WTC11 (cell line): ENCODE data around the gene GDAP1L1. TPM values are rescaled to one million over a fixed set of nuclear protein-coding genes. Genes with fewer than 3 reads are reported as not detected.

Source experiments
- ATAC-seq: fragments of 200-7000 bp; cut with Tn5 transposase; 2 replicates; pipeline ENCODE4 v1.10.0; 2021; ENCODE audit warnings: mild to moderate bottlenecking, moderate library complexity
- CTCF ChIA-PET: fragments of 300-600 bp; sonication (Branson Sonifier 250); formaldehyde crosslinking; loops from one replicate; lab custom pipeline; 2021; ENCODE audit warnings: antibody characterized with exemption; lab: Charles Lee
- POLR2A ChIA-PET: fragments of 350-600 bp; sonication (Branson Sonifier 250); formaldehyde crosslinking; loops from one replicate; lab custom pipeline; 2021; ENCODE audit warnings: antibody characterized with exemption; lab: Charles Lee
- DNase-seq: peaks from one replicate; pipeline ENCODE4 v3.0.0; 2021; ENCODE audit warnings: low spot score
- H3K27ac Mint-ChIP-seq: 2 replicates; pipeline ENCODE4 v1.8.0; 2021; ENCODE audit warnings: mixed read lengths
- H3K27me3 Mint-ChIP-seq: 2 replicates; pipeline ENCODE4 v1.8.0; 2021; ENCODE audit warnings: low read depth, mild to moderate bottlenecking, moderate library complexity, mixed read lengths
- H3K36me3 Mint-ChIP-seq: 2 replicates; pipeline ENCODE4 v1.8.0; 2021; ENCODE audit warnings: mixed read lengths
- H3K4me1 Mint-ChIP-seq: 2 replicates; pipeline ENCODE4 v1.8.0; 2022; ENCODE audit warnings: mixed read lengths
- H3K4me3 Mint-ChIP-seq: 2 replicates; pipeline ENCODE4 v1.8.0; 2021; ENCODE audit warnings: mild to moderate bottlenecking, moderate library complexity, mixed read lengths
- H3K9me3 Mint-ChIP-seq: 2 replicates; pipeline ENCODE4 v1.8.0; 2021; ENCODE audit warnings: mixed read lengths
- ATF1 ChIP-seq: sonication (generic); formaldehyde crosslinking; IDR thresholded peaks from 2 replicates; pipeline ENCODE4 v1.8.1; 2023; ENCODE audit warnings: mild to moderate bottlenecking, moderate library complexity, missing genetic modification reagents
- ATF2 ChIP-seq: sonication (generic); formaldehyde crosslinking; IDR thresholded peaks from 2 replicates; pipeline ENCODE4 v1.8.1; 2022; ENCODE audit warnings: low read depth, missing genetic modification reagents, borderline replicate concordance
- ATF6 ChIP-seq: sonication (generic); formaldehyde crosslinking; IDR thresholded peaks from 2 replicates; pipeline ENCODE4 v1.8.1; 2023; ENCODE audit warnings: mild to moderate bottlenecking, missing genetic modification reagents
- CTCF ChIP-seq: fragments of 200-600 bp; IDR thresholded peaks from 2 replicates; pipeline ENCODE4 v1.8.0; 2022; ENCODE audit warnings: antibody characterized with exemption
- FOXP1 ChIP-seq: sonication (generic); formaldehyde crosslinking; IDR thresholded peaks from 2 replicates; pipeline ENCODE4 v1.8.0; 2022; ENCODE audit warnings: missing genetic modification reagents, mild to moderate bottlenecking, moderate library complexity, borderline replicate concordance
- FOXP4 ChIP-seq: sonication (generic); formaldehyde crosslinking; IDR thresholded peaks from 2 replicates; pipeline ENCODE4 v1.8.0; 2022; ENCODE audit warnings: mild to moderate bottlenecking, missing genetic modification reagents
- GTF2I ChIP-seq: fragments of 250-450 bp; sonication (Bioruptor Pico); conservative IDR thresholded peaks from 2 replicates; pipeline ENCODE4 v1.4.0; 2021; ENCODE audit warnings: mild to moderate bottlenecking
- IRF2 ChIP-seq: sonication (generic); formaldehyde crosslinking; IDR thresholded peaks from 2 replicates; pipeline ENCODE4 v1.8.0; 2022; ENCODE audit warnings: low read depth, missing genetic modification reagents, borderline replicate concordance
- MAX ChIP-seq: sonication (generic); formaldehyde crosslinking; IDR thresholded peaks from 2 replicates; pipeline ENCODE4 v1.8.0; 2022; ENCODE audit warnings: mild to moderate bottlenecking, missing genetic modification reagents
- NFYB ChIP-seq: sonication (generic); formaldehyde crosslinking; conservative IDR thresholded peaks from 2 replicates; pipeline ENCODE4 v1.8.0; 2022; ENCODE audit warnings: low read depth, missing genetic modification reagents
- PRRX2 ChIP-seq: fragments of 250-450 bp; sonication (Bioruptor Pico); IDR thresholded peaks from 2 replicates; pipeline ENCODE4 v1.8.0; 2021; ENCODE audit warnings: mild to moderate bottlenecking
- SMAD3 ChIP-seq: sonication (generic); formaldehyde crosslinking; IDR thresholded peaks from 2 replicates; pipeline ENCODE4 v1.8.0; 2022; ENCODE audit warnings: missing genetic modification reagents, mild to moderate bottlenecking, borderline replicate concordance
- SP1 ChIP-seq: sonication (generic); formaldehyde crosslinking; conservative IDR thresholded peaks from 2 replicates; pipeline ENCODE4 v1.8.1; 2022; ENCODE audit warnings: missing genetic modification reagents
- USF1 ChIP-seq: sonication (generic); formaldehyde crosslinking; IDR thresholded peaks from 2 replicates; pipeline ENCODE4 v1.8.0; 2022; ENCODE audit warnings: mild to moderate bottlenecking, missing genetic modification reagents
- ZNF232 ChIP-seq: sonication (generic); formaldehyde crosslinking; IDR thresholded peaks from 2 replicates; pipeline ENCODE4 v1.8.0; 2022; ENCODE audit warnings: mild to moderate bottlenecking, missing genetic modification reagents
- ZNF512 ChIP-seq: sonication (generic); formaldehyde crosslinking; IDR thresholded peaks from 2 replicates; pipeline ENCODE4 v1.8.1; 2022; ENCODE audit warnings: missing genetic modification reagents, borderline replicate concordance
- total RNA-seq: library from RNA; stranded (reverse); gene quantifications from 3 replicates; pipeline ENCODE4 v1.2.3, GENCODE V29; 2021

GDAP1L1 gene
- total RNA-seq, 1 experiment from 2014 or later, result 7.5 TPM

- DNase-seq (peak; percentile 22), ATAC-seq (peak; percentile 82)
- Mint-ChIP-seq H3K4me3 (no peak overlapping the region), H3K9me3 (no peaks in the 10 kb centered on the region), H3K27ac (no peak overlapping the region), H3K4me1 (peaks cover 6% of the 10 kb centered on the region), H3K36me3 (no peaks in the 10 kb centered on the region), H3K27me3 (no peaks in the 10 kb centered on the region)
- TF ChIP-seq NFYB (no peak), ATF1 (CRISPR knock-in tag) (no peak), CTCF (no peak), ATF6 (no peak), ZNF512 (CRISPR knock-in tag) (no peak), FOXP4 (no peak)
- CTCF ChIA-PET, result interaction anchor here (0.5 to 4.3 kb wide), 10 partner anchors 11 to 413 kb away, joined by 3 to 25 read pairs (median 6); partner anchors contain the start of gene FITM2
- POLR2A ChIA-PET, result no interaction called here
Observed at GRCh38 chr20:44253528-44253927, 6.4 kb downstream of the GDAP1L1 start.

GRCh38 chr20:44254073-44254472 is 7.0 kb downstream of the GDAP1L1 start:
- no peaks in the 10 kb centered on the region for H3K36me3 Mint-ChIP-seq
- ChIA-PET CTCF (interaction anchor here (1.0 to 4.3 kb wide), 9 partner anchors 10 to 131 kb away, joined by 3 to 25 read pairs (median 7); partner anchors contain the start of gene FITM2), POLR2A (no interaction called here)
- DNase-seq (no peak), ATAC-seq (no peak)
- no peaks in the 10 kb centered on the region for H3K9me3 Mint-ChIP-seq
- H3K4me1 Mint-ChIP-seq, result peaks cover 6% of the 10 kb centered on the region
- no peak overlapping the region for H3K27ac Mint-ChIP-seq
- H3K4me3 Mint-ChIP-seq, result no peak overlapping the region
- H3K27me3 Mint-ChIP-seq, result no peaks in the 10 kb centered on the region
- TF ChIP-seq ATF2 (CRISPR knock-in tag) (no peak), ZNF232 (no peak), SMAD3 (CRISPR knock-in tag) (no peak), IRF2 (no peak), FOXP1 (CRISPR knock-in tag) (no peak), MAX (CRISPR knock-in tag) (no peak)

GRCh38 chr20:44255942-44256341 is 8.8 kb downstream of the GDAP1L1 start:
- TF ChIP-seq GTF2I (CRISPR knock-in tag) (0 out of 2 replicates have a peak, but pooled peaks have one; percentile 29), USF1 (CRISPR knock-in tag) (no peak), PRRX2 (CRISPR knock-in tag) (no peak), SP1 (no peak), ZNF512 (CRISPR knock-in tag) (no peak)
- TF ChIP-seq, all 79 proteins: peak for 1
- Mint-ChIP-seq H3K27me3 (no peaks in the 10 kb centered on the region), H3K36me3 (no peaks in the 10 kb centered on the region), H3K4me1 (peaks cover 6% of the 10 kb centered on the region), H3K9me3 (no peaks in the 10 kb centered on the region), H3K4me3 (no peak overlapping the region), H3K27ac (no peak overlapping the region)
- ChIA-PET POLR2A (interaction anchor here (0.8 kb wide), 1 partner anchor 32 kb away, joined by 3 read pairs; no protein-coding TSS in a partner anchor), CTCF (interaction anchor here (1.0 to 4.3 kb wide), 3 partner anchors 33 to 137 kb away, joined by 3 to 22 read pairs (median 4); no protein-coding TSS in a partner anchor)
- ATAC-seq (no peak), DNase-seq (no peak)
